ENCODE data around the gene MAP6.

Gene MAP6

GRCh38 chr11:75678620-75679259 lies 9.9 kb upstream of the MAP6 start:
- Mint-ChIP-seq H3K4me3 (no peak overlapping the region), H3K9me3 (no peaks in the 10 kb centered on the region), H3K36me3 (ENCODE audit: low read depth) (no peaks in the 10 kb centered on the region), H3K27me3 (peaks cover 43% of the 10 kb centered on the region), H3K4me1 (ENCODE audit: low read depth) (peaks cover 10% of the 10 kb centered on the region), H3K27ac (no peak overlapping the region)

GRCh38 chr11:75677909-75678308 lies 9.1 kb upstream of the MAP6 start:
- H3K9me3 Mint-ChIP-seq = no peaks in the 10 kb centered on the region
- peaks cover 34% of the 10 kb centered on the region for H3K27me3 Mint-ChIP-seq
- peaks cover 12% of the 10 kb centered on the region for H3K4me1 Mint-ChIP-seq (ENCODE audit: low read depth)
- no peaks in the 10 kb centered on the region for H3K36me3 Mint-ChIP-seq (ENCODE audit: low read depth)
- no peak overlapping the region for H3K27ac Mint-ChIP-seq
- H3K4me3 Mint-ChIP-seq = no peak overlapping the region

GRCh38 chr11:75677275-75677674 lies 8.4 kb upstream of the MAP6 start:
- Mint-ChIP-seq H3K36me3 (ENCODE audit: low read depth) (no peaks in the 10 kb centered on the region), H3K4me1 (ENCODE audit: low read depth) (peaks cover 12% of the 10 kb centered on the region), H3K27ac (no peak overlapping the region), H3K4me3 (no peak overlapping the region), H3K9me3 (no peaks in the 10 kb centered on the region), H3K27me3 (peaks cover 34% of the 10 kb centered on the region)

- peaks cover 52% of the 10 kb centered on the region for H3K27me3 Mint-ChIP-seq
- H3K4me1 Mint-ChIP-seq (ENCODE audit: low read depth) = peaks cover 18% of the 10 kb centered on the region
- H3K27ac Mint-ChIP-seq = no peak overlapping the region
- no peaks in the 10 kb centered on the region for H3K9me3 Mint-ChIP-seq
- no peak overlapping the region for H3K4me3 Mint-ChIP-seq
- no peaks in the 10 kb centered on the region for H3K36me3 Mint-ChIP-seq (ENCODE audit: low read depth)
These were observed 5.2 kb upstream of the MAP6 start for GRCh38 chr11:75673977-75674582.

- H3K27ac Mint-ChIP-seq = no peak overlapping the region
- peak overlapping the region; percentile 82 for H3K4me3 Mint-ChIP-seq
- H3K9me3 Mint-ChIP-seq = no peaks in the 10 kb centered on the region
- peaks cover 84% of the 10 kb centered on the region for H3K27me3 Mint-ChIP-seq
- peaks cover 19% of the 10 kb centered on the region for H3K4me1 Mint-ChIP-seq (ENCODE audit: low read depth)
- no peaks in the 10 kb centered on the region for H3K36me3 Mint-ChIP-seq (ENCODE audit: low read depth)
These were observed 897 bp downstream of the MAP6 start for GRCh38 chr11:75667831-75668450.

- peaks cover 19% of the 10 kb centered on the region for H3K4me1 Mint-ChIP-seq (ENCODE audit: low read depth)
- peak overlapping the region; percentile 80 for H3K4me3 Mint-ChIP-seq
- peaks cover 82% of the 10 kb centered on the region for H3K27me3 Mint-ChIP-seq
- H3K36me3 Mint-ChIP-seq (ENCODE audit: low read depth) = no peaks in the 10 kb centered on the region
- H3K27ac Mint-ChIP-seq = no peak overlapping the region
- no peaks in the 10 kb centered on the region for H3K9me3 Mint-ChIP-seq
These were observed 1.5 kb downstream of the MAP6 start for GRCh38 chr11:75667255-75667830.

- no peak overlapping the region for H3K27ac Mint-ChIP-seq
- no peaks in the 10 kb centered on the region for H3K36me3 Mint-ChIP-seq (ENCODE audit: low read depth)
- no peaks in the 10 kb centered on the region for H3K9me3 Mint-ChIP-seq
- H3K4me3 Mint-ChIP-seq = no peak overlapping the region
- peaks cover 71% of the 10 kb centered on the region for H3K27me3 Mint-ChIP-seq
- H3K4me1 Mint-ChIP-seq (ENCODE audit: low read depth) = peaks cover 19% of the 10 kb centered on the region
These were observed 2.8 kb downstream of the MAP6 start for GRCh38 chr11:75665990-75666389.

GRCh38 chr11:75665126-75665525 lies 3.7 kb downstream of the MAP6 start:
- Mint-ChIP-seq H3K4me3 (no peak overlapping the region), H3K36me3 (ENCODE audit: low read depth) (no peaks in the 10 kb centered on the region), H3K27ac (no peak overlapping the region), H3K9me3 (no peaks in the 10 kb centered on the region), H3K27me3 (peaks cover 71% of the 10 kb centered on the region), H3K4me1 (ENCODE audit: low read depth) (peaks cover 19% of the 10 kb centered on the region)

- Mint-ChIP-seq H3K27me3 (peaks cover 71% of the 10 kb centered on the region), H3K4me1 (ENCODE audit: low read depth) (peaks cover 15% of the 10 kb centered on the region), H3K4me3 (no peak overlapping the region), H3K9me3 (no peaks in the 10 kb centered on the region), H3K27ac (no peak overlapping the region), H3K36me3 (ENCODE audit: low read depth) (no peaks in the 10 kb centered on the region)
These were observed 4.4 kb downstream of the MAP6 start for GRCh38 chr11:75664389-75664788.

GRCh38 chr11:75663808-75664207 lies 5.0 kb downstream of the MAP6 start:
- no peaks in the 10 kb centered on the region for H3K36me3 Mint-ChIP-seq (ENCODE audit: low read depth)
- H3K9me3 Mint-ChIP-seq = no peaks in the 10 kb centered on the region
- no peak overlapping the region for H3K4me3 Mint-ChIP-seq
- peaks cover 68% of the 10 kb centered on the region for H3K27me3 Mint-ChIP-seq
- peaks cover 11% of the 10 kb centered on the region for H3K4me1 Mint-ChIP-seq (ENCODE audit: low read depth)
- H3K27ac Mint-ChIP-seq = no peak overlapping the region

- H3K36me3 Mint-ChIP-seq (ENCODE audit: low read depth) = no peaks in the 10 kb centered on the region
- peaks cover 50% of the 10 kb centered on the region for H3K27me3 Mint-ChIP-seq
- no peak overlapping the region for H3K27ac Mint-ChIP-seq
- no peak overlapping the region for H3K4me3 Mint-ChIP-seq
- H3K4me1 Mint-ChIP-seq (ENCODE audit: low read depth) = peaks cover 6% of the 10 kb centered on the region
- no peaks in the 10 kb centered on the region for H3K9me3 Mint-ChIP-seq
These were observed 9.0 kb downstream of the MAP6 start for GRCh38 chr11:75659836-75660235.

GRCh38 chr11:75656044-75656727 lies 12.7 kb downstream of the MAP6 start:
- Mint-ChIP-seq H3K36me3 (ENCODE audit: low read depth) (no peaks in the 10 kb centered on the region), H3K27me3 (peaks cover 39% of the 10 kb centered on the region), H3K4me1 (ENCODE audit: low read depth) (peaks cover 17% of the 10 kb centered on the region), H3K9me3 (no peaks in the 10 kb centered on the region), H3K4me3 (no peak overlapping the region), H3K27ac (no peak overlapping the region)

- H3K36me3 Mint-ChIP-seq (ENCODE audit: low read depth) = no peaks in the 10 kb centered on the region
- peaks cover 37% of the 10 kb centered on the region for H3K27me3 Mint-ChIP-seq
- peaks cover 17% of the 10 kb centered on the region for H3K4me1 Mint-ChIP-seq (ENCODE audit: low read depth)
- no peak overlapping the region for H3K4me3 Mint-ChIP-seq
- H3K27ac Mint-ChIP-seq = no peak overlapping the region
- no peaks in the 10 kb centered on the region for H3K9me3 Mint-ChIP-seq
These were observed 13.2 kb downstream of the MAP6 start for GRCh38 chr11:75655605-75656004.

GRCh38 chr11:75654314-75654713 lies 14.5 kb downstream of the MAP6 start:
- Mint-ChIP-seq H3K27ac (no peak overlapping the region), H3K27me3 (peaks cover 24% of the 10 kb centered on the region), H3K9me3 (no peaks in the 10 kb centered on the region), H3K4me1 (ENCODE audit: low read depth) (peaks cover 17% of the 10 kb centered on the region), H3K4me3 (no peak overlapping the region), H3K36me3 (ENCODE audit: low read depth) (no peaks in the 10 kb centered on the region)

- Mint-ChIP-seq H3K27ac (no peak overlapping the region), H3K36me3 (ENCODE audit: low read depth) (no peaks in the 10 kb centered on the region), H3K4me3 (no peak overlapping the region), H3K27me3 (peaks cover 19% of the 10 kb centered on the region), H3K9me3 (no peaks in the 10 kb centered on the region), H3K4me1 (ENCODE audit: low read depth) (peaks cover 17% of the 10 kb centered on the region)
These were observed 15.3 kb downstream of the MAP6 start for GRCh38 chr11:75653532-75653931.

Data from stimulated activated naive CD8-positive, alpha-beta T cell treated with anti-CD3 and anti-CD28 coated beads, Interleukin-15, Interleukin-2, amounts not matched to agents 100 ng/mL and 50 ng/mL, for 24 hours (primary cell).